ENCODE results near the gene ITPR1. TPM values are rescaled to one million over a fixed set of nuclear protein-coding genes. Genes with fewer than 3 reads are reported as not detected.

ITPR1 gene
- total and polyA plus RNA-seq, 2 experiments from 2014 or later: 6.8 to 21.0 TPM

GRCh38 chr3:4586381-4586780 is 93.2 kb downstream of the ITPR1 start:
- Histone ChIP-seq H3K4me3 (no peak overlapping the region), H2AFZ (no peak overlapping the region), H3F3A (replicated peaks; ENCODE audit: low read depth) (no peaks in the 10 kb centered on the region), H3K36me3 (ENCODE audit: insufficient read depth) (no peaks in the 10 kb centered on the region), H3K4me1 (ENCODE audit: insufficient read depth) (peaks cover 52% of the 10 kb centered on the region), H3K9me2 (ENCODE audit: insufficient read depth) (no peaks in the 10 kb centered on the region; the same call in 1 of the 2 replicates), H3K27me3 (ENCODE audit: insufficient read depth) (no peaks in the 10 kb centered on the region), H3K4me2 (no peak overlapping the region), H4K20me1 (replicated peaks; ENCODE audit: insufficient read depth) (no peaks in the 10 kb centered on the region; the same call in 1 of the 2 replicates), H3K27ac (ENCODE audit: low read depth) (no peak overlapping the region), H3K79me2 (replicated peaks; ENCODE audit: insufficient read depth) (no peaks in the 10 kb centered on the region)
- Mint-ChIP-seq H3K4me1 (peaks cover 63% of the 10 kb centered on the region), H3K9me3 (no peaks in the 10 kb centered on the region; the same call in 2 of the 3 replicates), H3K27me3 (ENCODE audit: insufficient read depth, low read depth, poor library complexity) (peaks cover 4% of the 10 kb centered on the region), H3K36me3 (ENCODE audit: low read depth) (no peaks in the 10 kb centered on the region; the same call in 2 of the 3 replicates), H3K4me3 (no peak overlapping the region), H3K27ac (no peak overlapping the region)
- TF ChIP-seq CTCF (conservative IDR thresholded peaks at IDR 0.05; ENCODE audit: low read depth in 2 of 2): no peak
- TF ChIP-seq EZH2phosphoT487 (IDR thresholded peaks at IDR 0.05; ENCODE audit: unreplicated experiment): no peak
- no peak for TF ChIP-seq ETS1 (IDR thresholded peaks at IDR 0.05)
- no peak for DNase-seq (ENCODE audit: low spot score)
- ATAC-seq: no peak

- no peak for DNase-seq (ENCODE audit: low spot score)
- Mint-ChIP-seq H3K36me3 (ENCODE audit: low read depth) (no peaks in the 10 kb centered on the region; the same call in 2 of the 3 replicates), H3K9me3 (no peaks in the 10 kb centered on the region; the same call in 2 of the 3 replicates), H3K4me3 (no peak overlapping the region), H3K27ac (no peak overlapping the region; the same call in 1 of the 2 replicates), H3K4me1 (peaks cover 57% of the 10 kb centered on the region), H3K27me3 (ENCODE audit: insufficient read depth, low read depth, poor library complexity) (peaks cover 4% of the 10 kb centered on the region)
- no peaks in the 10 kb centered on the region for H3K27me3 ChIP-seq (ENCODE audit: insufficient read depth)
- no peak overlapping the region for H2AFZ ChIP-seq
- H3K27ac ChIP-seq (ENCODE audit: low read depth): no peak overlapping the region
- no peak for ATAC-seq
- H3K9me2 ChIP-seq (ENCODE audit: insufficient read depth): no peaks in the 10 kb centered on the region; the same call in 1 of the 2 replicates
- no peak overlapping the region for H3K4me2 ChIP-seq
- H3K4me1 ChIP-seq (ENCODE audit: insufficient read depth): peaks cover 43% of the 10 kb centered on the region
- H3K36me3 ChIP-seq (ENCODE audit: insufficient read depth): no peaks in the 10 kb centered on the region
- no peaks in the 10 kb centered on the region for H3F3A ChIP-seq (replicated peaks; ENCODE audit: low read depth)
- H4K20me1 ChIP-seq (replicated peaks; ENCODE audit: insufficient read depth): no peaks in the 10 kb centered on the region; the same call in 1 of the 2 replicates
- H3K79me2 ChIP-seq (replicated peaks; ENCODE audit: insufficient read depth): no peaks in the 10 kb centered on the region
- no peak overlapping the region for H3K4me3 ChIP-seq
- TF ChIP-seq ZNF462 (CRISPR knock-in tag; IDR thresholded peaks at IDR 0.05): no peak
- TF ChIP-seq POLR2AphosphoS5 (IDR thresholded peaks at IDR 0.05; ENCODE audit: low read depth): no peak
- TF ChIP-seq ETS1 (IDR thresholded peaks at IDR 0.05): no peak
- no peak for TF ChIP-seq CTCF (conservative IDR thresholded peaks at IDR 0.05; ENCODE audit: low read depth in 2 of 2)
- no peak for TF ChIP-seq EZH2 (IDR thresholded peaks at IDR 0.05; ENCODE audit: low read depth, unreplicated experiment)
Measured at GRCh38 chr3:4587061-4587837, 94.1 kb downstream of the ITPR1 start.

All from GM23338 (cell line).